NCI-H2227 (cell line): Measurements from ENCODE around the gene HBM.
"Not testable (repeated sequence)": the region's sequence is repeated elsewhere in the genome, so short reads cannot be mapped to it uniquely, and the experiment has no call there.

ENCODE experiments used
- DNase-seq: peaks from one replicate; lab custom pipeline; 2025; ENCODE audit not compliant: unreplicated experiment; lab: John Stamatoyannopoulos, UW

The HBM gene

DNA sequence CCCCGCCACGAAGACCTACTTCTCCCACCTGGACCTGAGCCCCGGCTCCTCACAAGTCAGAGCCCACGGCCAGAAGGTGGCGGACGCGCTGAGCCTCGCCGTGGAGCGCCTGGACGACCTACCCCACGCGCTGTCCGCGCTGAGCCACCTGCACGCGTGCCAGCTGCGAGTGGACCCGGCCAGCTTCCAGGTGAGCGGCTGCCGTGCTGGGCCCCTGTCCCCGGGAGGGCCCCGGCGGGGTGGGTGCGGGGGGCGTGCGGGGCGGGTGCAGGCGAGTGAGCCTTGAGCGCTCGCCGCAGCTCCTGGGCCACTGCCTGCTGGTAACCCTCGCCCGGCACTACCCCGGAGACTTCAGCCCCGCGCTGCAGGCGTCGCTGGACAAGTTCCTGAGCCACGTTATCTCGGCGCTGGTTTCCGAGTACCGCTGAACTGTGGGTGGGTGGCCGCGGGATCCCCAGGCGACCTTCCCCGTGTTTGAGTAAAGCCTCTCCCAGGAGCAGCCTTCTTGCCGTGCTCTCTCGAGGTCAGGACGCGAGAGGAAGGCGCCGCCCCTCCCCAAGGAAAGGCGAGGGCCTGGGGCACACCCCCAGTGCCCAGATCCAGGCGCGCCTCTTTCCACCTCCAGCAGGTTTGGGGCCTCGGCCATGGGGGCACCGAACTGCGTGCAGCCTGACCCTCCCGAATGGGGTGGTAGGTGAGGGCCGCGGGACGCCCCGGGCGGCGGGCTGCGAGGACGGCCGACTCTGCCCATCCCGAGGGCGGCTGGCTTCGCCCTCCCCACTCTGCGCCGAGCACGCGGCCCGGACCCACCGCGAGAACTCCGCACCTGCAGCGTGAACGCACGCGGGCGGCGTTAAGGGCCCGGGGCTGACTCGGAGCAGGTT lies 15.1 kb downstream of the HBM start:
- DNase-seq = peak; percentile 87

DNA sequence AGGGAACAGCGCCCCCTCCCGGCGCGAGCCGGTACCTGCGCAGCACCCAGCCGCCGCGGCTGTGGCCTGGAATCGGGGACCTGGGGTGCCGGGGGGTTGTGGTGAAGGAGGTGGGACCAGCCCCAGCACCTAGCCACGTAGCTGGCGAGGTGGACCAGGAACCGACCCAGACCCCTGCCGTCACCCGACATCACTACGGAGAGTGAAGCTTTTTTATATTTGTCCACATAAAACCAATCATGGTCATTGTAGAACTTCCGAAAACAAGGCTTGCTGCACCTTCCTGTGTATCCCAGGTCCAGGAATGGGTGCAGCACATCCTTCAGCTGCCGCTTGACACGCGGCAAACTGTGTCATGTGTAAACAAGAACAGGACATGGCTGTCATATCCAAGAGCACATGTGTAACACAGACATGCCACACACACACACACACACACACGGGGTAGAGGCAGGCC lies 15.8 kb downstream of the HBM start:
- no peak for DNase-seq

DNA sequence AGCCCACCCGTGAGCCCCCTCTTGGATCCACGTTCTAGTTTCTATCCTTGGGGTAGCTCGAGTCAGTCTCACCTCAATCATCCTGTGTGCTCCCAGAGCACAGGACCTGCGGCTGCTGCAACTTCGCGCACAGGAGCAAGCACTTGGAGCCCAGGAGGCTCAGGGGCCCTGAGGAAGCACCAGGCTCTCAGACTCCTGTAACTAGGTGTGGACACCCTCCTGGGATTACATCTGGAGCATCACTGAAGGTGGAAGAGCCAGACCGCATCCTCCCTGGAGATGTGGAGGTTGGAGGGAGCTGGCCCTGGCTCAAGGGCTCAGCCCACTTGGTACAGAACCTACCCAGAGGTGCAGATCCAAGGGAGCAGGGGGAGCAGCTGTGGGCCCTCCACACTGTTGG lies 17.2 kb downstream of the HBM start:
- no peak for DNase-seq

DNA sequence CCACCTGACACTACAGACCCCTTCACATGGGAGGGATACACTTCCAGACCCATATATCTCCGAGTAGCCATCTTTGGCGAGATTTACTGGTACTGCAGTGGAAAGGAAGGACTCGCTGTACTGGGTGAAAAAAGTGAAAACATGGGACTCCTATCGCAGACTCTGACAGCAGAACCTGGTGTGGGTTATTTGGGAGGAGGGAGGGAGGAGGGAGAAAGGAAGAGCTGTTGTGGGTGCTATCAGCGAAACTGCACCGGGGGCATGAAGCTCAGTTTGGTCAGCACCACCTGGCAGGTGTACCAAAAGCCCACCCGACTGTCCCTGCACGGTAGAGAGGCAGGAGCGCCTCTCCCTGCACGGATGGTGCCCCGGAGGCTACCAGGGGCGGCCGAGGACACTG lies 19.4 kb downstream of the HBM start:
- DNase-seq = no peak

GRCh38 chr16:185691-186090 lies 19.9 kb downstream of the HBM start:
- no peak for DNase-seq

GRCh38 chr16:187330-187729 lies 21.6 kb downstream of the HBM start:
- no peak for DNase-seq

DNA sequence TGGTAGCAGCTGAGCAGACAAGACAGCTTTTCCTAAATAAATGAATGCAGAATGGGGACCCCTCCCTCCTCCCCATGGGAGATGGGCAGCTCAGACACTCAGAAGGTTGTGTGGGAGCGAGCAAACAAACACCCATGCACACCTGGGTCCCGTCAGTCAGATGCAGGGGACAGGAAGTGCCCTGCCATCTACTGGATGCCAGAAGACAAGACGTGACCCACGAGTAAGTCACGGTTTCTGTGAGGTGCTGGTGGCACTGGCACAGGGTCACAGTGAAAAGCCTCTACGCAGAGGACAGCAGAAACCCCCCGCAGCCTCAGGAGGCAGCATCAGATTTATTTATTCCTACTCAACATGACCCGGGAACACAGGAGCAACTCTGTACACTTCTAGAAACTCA lies 22.9 kb downstream of the HBM start:
- DNase-seq = no peak

- DNase-seq = no peak
These were observed 23.9 kb downstream of the HBM start for GRCh38 chr16:189604-190186.

DNA sequence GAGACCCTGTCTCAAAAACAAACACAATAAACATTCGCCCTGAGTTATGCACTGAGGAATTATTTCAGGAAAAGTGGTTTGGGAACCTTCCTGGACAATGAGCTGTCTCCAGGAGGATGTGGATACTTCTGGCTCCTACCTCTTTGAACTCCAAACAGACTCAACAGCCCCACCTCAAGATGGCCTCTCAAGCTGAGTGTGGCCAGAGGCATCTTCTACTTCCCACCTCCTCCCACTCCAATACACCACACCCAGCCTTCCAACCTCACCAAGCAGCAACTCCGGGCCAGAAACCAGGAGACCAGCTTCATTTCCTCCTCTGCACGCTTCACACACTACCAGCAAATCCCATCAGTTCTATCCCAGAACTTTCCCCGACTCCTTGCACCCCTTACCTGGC lies 26.1 kb downstream of the HBM start:
- DNase-seq = no peak

DNA sequence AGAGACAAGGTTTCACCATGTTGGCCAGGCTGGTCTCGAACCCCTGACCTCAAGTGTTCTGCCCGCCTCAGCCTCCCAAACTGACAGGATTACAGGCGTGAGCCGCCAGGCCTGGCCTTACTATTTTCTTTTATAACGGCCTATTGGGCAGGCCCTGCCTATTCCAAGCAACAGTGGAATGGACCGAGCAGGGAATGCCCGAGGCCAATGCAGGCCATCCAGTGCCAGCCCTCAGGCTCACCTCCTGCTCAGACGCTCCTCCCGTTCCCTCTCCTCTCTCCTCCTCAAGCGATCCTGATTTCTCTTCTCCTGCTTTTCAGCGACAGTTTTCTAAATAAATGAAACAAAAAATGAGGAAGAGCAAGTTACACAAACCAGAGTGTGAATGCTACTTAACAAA lies 26.9 kb downstream of the HBM start:
- DNase-seq = no peak

- no peak for DNase-seq
These were observed 27.7 kb downstream of the HBM start for GRCh38 chr16:193441-193840.

- DNase-seq = no peak
These were observed 28.7 kb downstream of the HBM start for GRCh38 chr16:194516-194915.

DNA sequence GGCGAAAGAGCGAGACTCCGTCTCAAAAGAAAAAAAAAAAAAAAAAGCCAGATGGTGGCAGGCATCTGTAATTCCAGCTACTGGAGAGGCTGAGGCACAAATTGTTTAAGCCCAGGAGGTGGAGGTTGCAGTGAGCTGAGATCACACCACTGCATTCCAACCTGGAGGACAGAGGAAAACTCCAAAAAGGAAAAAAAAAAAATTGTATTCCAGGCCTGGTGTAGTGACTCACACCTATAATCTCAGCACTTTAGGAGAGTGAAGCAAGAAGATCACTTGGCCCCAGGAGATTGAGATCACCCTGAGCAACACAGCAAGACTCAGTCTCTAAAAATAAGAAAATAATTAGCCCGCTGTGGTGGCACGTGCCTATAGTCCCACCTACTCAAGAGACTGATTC lies 34.6 kb downstream of the HBM start:
- DNase-seq = no peak

DNA sequence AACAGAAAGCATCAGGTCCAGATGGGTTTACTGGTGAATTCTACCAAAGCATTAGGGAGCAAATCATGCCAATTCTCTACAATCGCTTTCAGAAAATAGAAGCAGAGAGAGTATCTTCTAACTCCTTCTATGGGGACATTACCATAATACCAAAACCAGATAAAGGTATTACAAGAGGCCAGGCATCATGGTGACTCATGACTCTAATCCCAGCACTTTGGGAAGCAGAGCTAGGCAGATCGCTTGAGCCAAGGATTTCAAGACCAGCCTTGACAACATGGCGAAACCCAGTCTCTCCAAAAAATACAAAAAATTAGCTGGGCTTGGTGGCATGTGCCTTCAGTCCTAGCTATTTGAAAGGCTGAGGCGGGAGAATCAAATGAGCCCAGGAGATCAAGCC lies 37.5 kb downstream of the HBM start:
- DNase-seq = no peak

DNA sequence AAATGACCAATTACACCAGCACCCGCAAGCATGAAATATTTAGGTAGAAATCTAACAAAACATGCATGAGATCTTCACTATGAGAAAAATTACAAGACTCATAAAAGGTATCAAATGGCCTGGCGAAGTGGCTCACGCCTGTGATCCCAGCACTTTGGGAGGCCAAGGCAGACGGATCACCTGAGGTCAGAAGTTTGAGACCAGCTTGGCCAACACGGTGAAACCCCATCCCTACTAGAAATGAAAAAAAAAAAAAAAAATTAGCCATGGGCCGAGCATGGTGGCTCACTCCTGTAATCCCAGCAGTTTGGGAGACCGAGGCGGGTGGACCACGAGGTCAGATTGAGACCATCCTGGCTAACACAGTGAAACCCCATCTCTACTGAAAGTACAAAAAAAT lies 38.3 kb downstream of the HBM start:
- not testable (repeated sequence) for DNase-seq

- not testable (repeated sequence) for DNase-seq
These were observed 43.6 kb downstream of the HBM start for GRCh38 chr16:209359-209758.

GRCh38 chr16:211631-212180 lies 45.9 kb downstream of the HBM start:
- DNase-seq = not testable (repeated sequence)

DNA sequence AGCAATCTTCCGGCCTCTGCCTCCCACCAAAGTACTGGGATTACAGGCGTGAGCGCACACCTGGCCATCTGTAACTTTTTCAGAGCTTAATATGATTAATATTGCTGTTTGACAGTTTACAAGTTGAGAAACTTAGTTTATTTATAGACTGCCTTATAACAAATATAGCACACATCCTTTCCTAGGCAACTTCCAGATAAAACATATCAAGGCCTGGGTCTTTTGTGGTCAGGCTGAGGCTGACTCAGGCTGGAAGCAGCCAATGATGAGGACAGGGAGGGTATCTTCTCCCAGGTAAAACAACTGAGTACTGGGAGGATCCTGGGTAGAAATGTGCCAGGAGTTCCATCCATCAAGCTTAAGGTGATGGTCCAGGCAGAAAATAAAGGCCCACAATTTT lies 47.2 kb downstream of the HBM start:
- DNase-seq = no peak
